HL-60/S4 (cell line): Measurements from ENCODE around the gene SRI.
"Not testable (repeated sequence)": the region's sequence is repeated elsewhere in the genome, so short reads cannot be mapped to it uniquely, and the experiment has no call there.

Experiments
- in situ Hi-C: fragments of 300-500 bp; cut with MboI; formaldehyde crosslinking; loops from 2 replicates; pipeline ENCODE4 v1.14.3; 2022; ENCODE audit warnings: low sequenced_read_pairs

The SRI gene

GRCh38 chr7:88184848-88185304 is 35.0 kb downstream of the SRI start:
- in situ Hi-C loops = no loop called here

- in situ Hi-C loops = no loop called here
Observed at GRCh38 chr7:88183051-88183450, 36.8 kb downstream of the SRI start.

GRCh38 chr7:88176190-88176589 is 43.6 kb downstream of the SRI start:
- in situ Hi-C loops = no loop called here

GRCh38 chr7:88172842-88173241 is 47.0 kb downstream of the SRI start:
- in situ Hi-C loops = no loop called here

GRCh38 chr7:88169717-88170320 is 50.0 kb downstream of the SRI start:
- in situ Hi-C loops = no loop called here

GRCh38 chr7:88167721-88168120 is 52.1 kb downstream of the SRI start:
- in situ Hi-C loops = no loop called here

GRCh38 chr7:88167223-88167622 is 52.6 kb downstream of the SRI start:
- in situ Hi-C loops = no loop called here

- in situ Hi-C loops = no loop called here
Observed at GRCh38 chr7:88165697-88166096, 54.1 kb downstream of the SRI start.

GRCh38 chr7:88159741-88160140 is 60.1 kb downstream of the SRI start:
- in situ Hi-C loops = not testable (repeated sequence)

- in situ Hi-C loops = no loop called here
Observed at GRCh38 chr7:88156356-88156755, 63.5 kb downstream of the SRI start.

- in situ Hi-C loops = no loop called here
Observed at GRCh38 chr7:88155756-88156155, 64.1 kb downstream of the SRI start.
